Osteoblast (primary cell): ENCODE data around the gene SLC13A5. TPM values are rescaled to one million over a fixed set of nuclear protein-coding genes. Genes with fewer than 3 reads are reported as not detected.

Source experiments
- DNase-seq: peaks from one replicate; pipeline ENCODE4 v3.0.0; 2011; ENCODE audit warnings: low spot score, mixed read lengths; ENCODE audit not compliant: insufficient read length; ENCODE audit errors: missing footprints
- H2AFZ ChIP-seq: 2 replicates; pipeline ENCODE4 v1.6.0; 2011; ENCODE audit warnings: mild to moderate bottlenecking, low read length
- H3K27ac ChIP-seq: 2 replicates; pipeline ENCODE4 v1.5.1; 2011; ENCODE audit warnings: mild to moderate bottlenecking, low read depth, low read length, moderate library complexity
- H3K27me3 ChIP-seq: 2 replicates; pipeline ENCODE4 v1.6.0; 2012; ENCODE audit warnings: mild to moderate bottlenecking, control low read depth, inconsistent platforms, low read length, moderate library complexity; ENCODE audit not compliant: insufficient read depth
- H3K36me3 ChIP-seq: 2 replicates; pipeline ENCODE4 v1.5.1; 2011; ENCODE audit warnings: mild to moderate bottlenecking, low read length, control low read depth, moderate library complexity; ENCODE audit not compliant: insufficient read depth
- H3K4me1 ChIP-seq: 2 replicates; pipeline ENCODE4 v1.5.1; 2011; ENCODE audit warnings: mild to moderate bottlenecking, low read length, control low read depth, moderate library complexity; ENCODE audit not compliant: insufficient read depth
- H3K4me2 ChIP-seq: 2 replicates; pipeline ENCODE4 v1.6.0; 2011; ENCODE audit warnings: mild to moderate bottlenecking, low read length; ENCODE audit not compliant: insufficient read depth
- H3K4me3 ChIP-seq: fragments of 200-600 bp; sonication (generic); 3 replicates; pipeline ENCODE4 v1.5.1; 2012; ENCODE audit warnings: mild to moderate bottlenecking, low read length, inconsistent platforms; ENCODE audit not compliant: insufficient read depth
- H3K79me2 ChIP-seq: 2 replicates; pipeline ENCODE4 v1.6.0; 2012; ENCODE audit warnings: mild to moderate bottlenecking, low read length, control low read depth, inconsistent platforms; ENCODE audit not compliant: insufficient read depth
- H3K9me3 ChIP-seq: 2 replicates; pipeline ENCODE4 v1.5.1; 2011; ENCODE audit warnings: low read depth, low read length, control low read depth
- H4K20me1 ChIP-seq: 2 replicates; pipeline ENCODE4 v1.6.0; 2012; ENCODE audit warnings: mild to moderate bottlenecking, low read length, control low read depth; ENCODE audit not compliant: insufficient read depth
- CTCF ChIP-seq: IDR thresholded peaks from 2 replicates; pipeline ENCODE4 v1.5.1; 2011; ENCODE audit warnings: mild to moderate bottlenecking, low read depth, low read length, moderate library complexity; ENCODE audit errors: extremely low read depth
- total RNA-seq: library from RNA; depleted of rRNA; stranded (reverse); fragments of >200 nt; gene quantifications from 2 replicates; pipeline ENCODE4 v1.2.3, GENCODE V29; 2012

Gene SLC13A5
- total RNA-seq, 1 donor = not detected

- H3K4me2 ChIP-seq = no peak overlapping the region
- H3K4me1 ChIP-seq = no peaks in the 10 kb centered on the region
- peaks cover 21% of the 10 kb centered on the region for H3K27me3 ChIP-seq
- no peaks in the 10 kb centered on the region for H3K9me3 ChIP-seq
- TF ChIP-seq CTCF = no peak
- no peak overlapping the region for H2AFZ ChIP-seq
- H3K27ac ChIP-seq = no peak overlapping the region
- DNase-seq = no peak
- H3K4me3 ChIP-seq = no peak overlapping the region
- no peaks in the 10 kb centered on the region for H3K79me2 ChIP-seq
- no peaks in the 10 kb centered on the region for H4K20me1 ChIP-seq
- no peaks in the 10 kb centered on the region for H3K36me3 ChIP-seq
Observed at GRCh38 chr17:6669479-6670212, 43.5 kb downstream of the SLC13A5 start.

GRCh38 chr17:6668727-6669425, 44.3 kb downstream of the SLC13A5 start:
- Histone ChIP-seq H3K79me2 (no peaks in the 10 kb centered on the region), H3K9me3 (no peaks in the 10 kb centered on the region), H4K20me1 (no peaks in the 10 kb centered on the region), H3K4me1 (no peaks in the 10 kb centered on the region), H3K36me3 (no peaks in the 10 kb centered on the region), H2AFZ (no peak overlapping the region), H3K4me3 (no peak overlapping the region), H3K4me2 (no peak overlapping the region), H3K27ac (no peak overlapping the region), H3K27me3 (peaks cover 24% of the 10 kb centered on the region)
- TF ChIP-seq CTCF = no peak
- no peak for DNase-seq

GRCh38 chr17:6668219-6668618, 45.0 kb downstream of the SLC13A5 start:
- no peak overlapping the region for H3K4me2 ChIP-seq
- no peak overlapping the region for H3K27ac ChIP-seq
- no peaks in the 10 kb centered on the region for H3K79me2 ChIP-seq
- no peak overlapping the region for H2AFZ ChIP-seq
- no peak for DNase-seq
- H3K4me3 ChIP-seq = no peak overlapping the region
- no peak for TF ChIP-seq CTCF
- no peaks in the 10 kb centered on the region for H3K9me3 ChIP-seq
- no peaks in the 10 kb centered on the region for H4K20me1 ChIP-seq
- peaks cover 28% of the 10 kb centered on the region for H3K27me3 ChIP-seq
- no peaks in the 10 kb centered on the region for H3K4me1 ChIP-seq
- H3K36me3 ChIP-seq = no peaks in the 10 kb centered on the region

DNA sequence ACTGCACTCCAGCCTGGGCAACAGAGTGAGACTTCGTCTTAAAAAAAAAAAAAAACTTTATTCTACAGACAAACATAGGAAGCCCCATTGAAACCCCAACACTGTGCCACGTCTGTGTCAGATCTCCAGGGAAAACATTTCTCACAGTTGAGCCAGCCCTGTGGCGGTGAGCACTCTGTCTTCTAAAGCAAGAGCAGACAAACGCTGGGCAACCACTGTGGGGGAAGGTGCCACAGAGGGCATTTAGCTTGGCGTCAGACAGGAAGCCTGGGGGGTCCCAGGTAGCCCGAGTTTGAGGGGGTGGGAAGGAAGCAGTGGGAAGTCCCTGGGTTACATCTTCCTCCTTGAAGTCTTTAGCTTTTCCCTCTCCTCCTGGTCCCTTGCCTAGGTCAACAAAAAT, 45.7 kb downstream of the SLC13A5 start:
- no peaks in the 10 kb centered on the region for H3K4me1 ChIP-seq
- no peaks in the 10 kb centered on the region for H4K20me1 ChIP-seq
- H3K9me3 ChIP-seq = no peaks in the 10 kb centered on the region
- no peak overlapping the region for H3K4me3 ChIP-seq
- H3K27me3 ChIP-seq = peaks cover 32% of the 10 kb centered on the region
- H3K36me3 ChIP-seq = no peaks in the 10 kb centered on the region
- DNase-seq = no peak
- H2AFZ ChIP-seq = no peak overlapping the region
- no peak overlapping the region for H3K27ac ChIP-seq
- no peak for TF ChIP-seq CTCF
- H3K4me2 ChIP-seq = no peak overlapping the region
- no peaks in the 10 kb centered on the region for H3K79me2 ChIP-seq
